CMK (cell line): Measurements from ENCODE around the gene LOXL1.

ENCODE experiments used
- DNase-seq: peaks from one replicate; pipeline ENCODE4 v3.0.0-alpha.2; 2010; ENCODE audit warnings: low read depth

Gene LOXL1

GRCh38 chr15:73939138-73939537 is 12.9 kb downstream of the LOXL1 start:
- no peak for DNase-seq

GRCh38 chr15:73940061-73940981 is 14.1 kb downstream of the LOXL1 start:
- DNase-seq: no peak

- no peak for DNase-seq
Observed at GRCh38 chr15:73941044-73941443, 14.8 kb downstream of the LOXL1 start.

- DNase-seq: no peak
Observed at GRCh38 chr15:73941449-73941848, 15.2 kb downstream of the LOXL1 start.

GRCh38 chr15:73941871-73942635 is 15.8 kb downstream of the LOXL1 start:
- no peak for DNase-seq

- DNase-seq: no peak
Observed at GRCh38 chr15:73942751-73943270, 16.5 kb downstream of the LOXL1 start.

- DNase-seq: no peak
Observed at GRCh38 chr15:73944161-73945129, 18.2 kb downstream of the LOXL1 start.

GRCh38 chr15:73945130-73945508 is 18.9 kb downstream of the LOXL1 start:
- DNase-seq: no peak

GRCh38 chr15:73946046-73946721 is 19.9 kb downstream of the LOXL1 start:
- no peak for DNase-seq

GRCh38 chr15:73946795-73947370 is 20.6 kb downstream of the LOXL1 start:
- DNase-seq: no peak

GRCh38 chr15:73947651-73948050 is 21.4 kb downstream of the LOXL1 start:
- DNase-seq: no peak

- no peak for DNase-seq
Observed at GRCh38 chr15:73948396-73948795, 22.1 kb downstream of the LOXL1 start.

- DNase-seq: no peak
Observed at GRCh38 chr15:73948982-73949381, 22.7 kb downstream of the LOXL1 start.

GRCh38 chr15:73949496-73949895 is 23.2 kb downstream of the LOXL1 start:
- no peak for DNase-seq

GRCh38 chr15:73950479-73950830 is 24.2 kb downstream of the LOXL1 start:
- DNase-seq: no peak

GRCh38 chr15:73950831-73951561 is 24.7 kb downstream of the LOXL1 start:
- DNase-seq: peak; percentile 93

GRCh38 chr15:73951601-73952000 is 25.3 kb downstream of the LOXL1 start:
- no peak for DNase-seq

GRCh38 chr15:73952171-73952912 is 26.1 kb downstream of the LOXL1 start:
- DNase-seq: no peak
